Stimulated activated naive B cell treated with anti-CD40 and anti-IgM and Interleukin-4, amounts not matched to agents 10 μg/mL and 1 μg/mL and 100 μg/mL, for 72 hours (primary cell): Measurements from ENCODE around the gene KHDC1L.

ENCODE experiments used
- ATAC-seq, 2 donors: fragments of 150-1000 bp; cut with Tn5 transposase; replicated peaks; 2 replicates each; pipeline ENCODE4 v1.10.0; 2021; ENCODE audit warnings: moderate library complexity in 1 of 2
- DNase-seq: peaks from one replicate; pipeline ENCODE4 v3.0.0; 2021
- H3K27ac Mint-ChIP-seq: one replicate; pipeline ENCODE4 v1.8.0; 2022; ENCODE audit warnings: mild to moderate bottlenecking, mixed read lengths
- H3K27me3 Mint-ChIP-seq, 2 donors: one replicate each; pipeline ENCODE4 v1.8.0; 2022; ENCODE audit warnings: mixed read lengths in 2 of 2
- H3K36me3 Mint-ChIP-seq, 2 donors: one replicate each; pipeline ENCODE4 v1.8.0; 2022; ENCODE audit warnings: mixed read lengths in 2 of 2, mild to moderate bottlenecking in 1 of 2
- H3K4me1 Mint-ChIP-seq, 2 donors: one replicate each; pipeline ENCODE4 v1.8.0; 2022; ENCODE audit warnings: mixed read lengths in 2 of 2, mild to moderate bottlenecking in 1 of 2
- H3K4me3 Mint-ChIP-seq, 2 donors: one replicate each; pipeline ENCODE4 v1.8.0; 2022; ENCODE audit warnings: mild to moderate bottlenecking in 2 of 2, mixed read lengths in 2 of 2, moderate library complexity in 1 of 2
- H3K9me3 Mint-ChIP-seq, 2 donors: one replicate each; pipeline ENCODE4 v1.8.0; 2022; ENCODE audit warnings: mixed read lengths in 2 of 2, mild to moderate bottlenecking in 1 of 2

KHDC1L gene

DNA sequence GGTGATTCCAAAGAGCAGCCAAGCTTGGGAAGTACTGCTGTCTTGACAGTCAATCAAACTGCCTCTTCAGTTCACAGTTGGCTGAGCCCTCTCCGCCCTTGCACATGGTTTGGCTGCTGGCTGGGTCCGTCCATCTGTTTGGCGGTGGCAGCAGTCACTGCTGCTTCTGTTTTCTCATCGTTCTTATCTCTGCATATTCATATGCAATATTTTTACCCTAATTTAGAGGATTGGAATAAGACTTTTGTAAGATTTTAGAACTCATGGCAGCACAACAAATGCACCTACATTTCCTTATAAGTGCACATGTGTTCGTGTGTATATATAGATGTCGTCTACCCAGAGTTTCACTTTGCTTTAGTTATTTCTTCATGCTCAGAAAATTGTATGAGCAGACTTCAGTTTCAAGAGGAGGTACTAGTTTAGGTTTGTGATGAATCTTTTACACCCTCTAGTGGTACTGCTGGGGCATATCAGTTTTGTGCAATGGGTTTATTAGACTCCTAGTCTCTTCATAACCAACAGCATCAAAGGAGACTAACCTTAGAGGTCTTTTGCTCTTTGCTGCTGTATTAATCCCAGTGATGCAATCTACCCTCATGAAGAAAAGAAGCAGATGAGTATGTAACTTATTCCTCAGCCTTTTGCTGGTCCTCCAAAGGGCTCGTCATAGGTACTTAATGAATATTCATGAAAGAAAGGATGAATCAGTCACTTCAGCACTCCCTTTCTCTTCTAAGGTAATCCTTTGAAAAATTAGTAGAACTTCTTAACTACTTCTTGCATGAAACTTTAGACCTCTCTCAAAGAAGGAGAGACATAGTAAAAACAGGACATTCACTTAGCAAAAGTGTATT, 44.3 kb downstream of the KHDC1L start:
- peak overlapping the region; percentile 44 for H3K27ac Mint-ChIP-seq
- no peaks in the 10 kb centered on the region for H3K9me3 Mint-ChIP-seq
- peaks cover 18 to 24% of the 10 kb centered on the region in 2 donors for H3K4me1 Mint-ChIP-seq
- H3K36me3 Mint-ChIP-seq, result peaks cover 0 to 4% of the 10 kb centered on the region in 2 donors
- H3K4me3 Mint-ChIP-seq, result peak overlapping the region; percentile 76 to 81
- ATAC-seq (peak; percentile 85 to 89), DNase-seq (peak; percentile 7)
- H3K27me3 Mint-ChIP-seq, result no peaks in the 10 kb centered on the region

- Mint-ChIP-seq H3K4me3 (peak overlapping the region in 1 of 2 donors; percentile 81), H3K9me3 (no peaks in the 10 kb centered on the region), H3K27me3 (no peaks in the 10 kb centered on the region), H3K27ac (peak overlapping the region; percentile 44), H3K4me1 (peaks cover 18 to 24% of the 10 kb centered on the region in 2 donors), H3K36me3 (peaks cover 0 to 4% of the 10 kb centered on the region in 2 donors)
- DNase-seq (no peak), ATAC-seq (no peak)
Observed at GRCh38 chr6:73180076-73180738, 45.1 kb downstream of the KHDC1L start.

DNA sequence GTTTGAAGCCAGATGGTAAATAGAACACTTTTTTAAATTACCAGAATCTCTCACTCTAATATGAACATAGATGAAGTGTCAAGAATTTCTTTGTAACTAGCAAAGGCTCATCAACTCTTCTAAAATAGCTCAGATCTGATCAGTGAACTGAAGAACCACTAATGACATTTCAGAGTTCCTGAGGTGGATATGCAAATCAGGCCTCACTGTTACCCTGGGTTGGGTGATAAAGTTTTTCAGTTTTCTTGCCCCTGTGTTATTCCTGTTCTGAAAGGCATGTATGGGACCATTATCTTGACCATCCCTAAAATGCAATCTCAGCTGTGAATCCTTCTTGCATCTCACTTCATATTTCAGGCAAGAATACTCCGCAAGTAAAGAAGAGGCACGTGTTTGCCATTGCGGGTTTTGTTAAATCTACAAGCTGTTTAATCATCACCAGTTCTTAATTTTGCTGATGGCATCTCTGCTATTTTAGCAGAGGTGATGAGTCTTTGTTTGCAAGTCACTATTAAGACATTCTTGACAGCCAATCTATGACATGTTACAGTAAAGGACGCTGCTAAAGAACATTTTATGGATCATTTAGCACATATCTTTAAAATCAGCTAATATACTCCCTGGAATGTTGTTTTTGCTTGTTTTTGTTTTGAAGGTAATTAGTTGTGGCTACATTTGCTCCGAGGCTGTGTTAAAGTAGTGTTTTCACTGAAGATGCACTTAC, 47.9 kb downstream of the KHDC1L start:
- peak; percentile 69 to 77 for ATAC-seq

GRCh38 chr6:73176057-73176456, 49.2 kb downstream of the KHDC1L start:
- no peaks in the 10 kb centered on the region for H3K36me3 Mint-ChIP-seq
- H3K4me1 Mint-ChIP-seq, result peaks cover 18 to 23% of the 10 kb centered on the region in 2 donors
- H3K4me3 Mint-ChIP-seq, result no peak overlapping the region
- H3K9me3 Mint-ChIP-seq, result no peaks in the 10 kb centered on the region
- H3K27me3 Mint-ChIP-seq, result no peaks in the 10 kb centered on the region
- H3K27ac Mint-ChIP-seq, result no peak overlapping the region
- no peak for DNase-seq
- ATAC-seq, result no peak

More for the DNA sequence above, 47.9 kb downstream of the KHDC1L start:
- no peak overlapping the region for H3K27ac Mint-ChIP-seq
- no peaks in the 10 kb centered on the region for H3K27me3 Mint-ChIP-seq
- no peaks in the 10 kb centered on the region for H3K9me3 Mint-ChIP-seq
- no peak for DNase-seq
- H3K4me3 Mint-ChIP-seq, result no peak overlapping the region
- no peaks in the 10 kb centered on the region for H3K36me3 Mint-ChIP-seq
- peaks cover 18 to 24% of the 10 kb centered on the region in 2 donors for H3K4me1 Mint-ChIP-seq

- H3K9me3 Mint-ChIP-seq, result no peaks in the 10 kb centered on the region
- ATAC-seq, result no peak
- DNase-seq, result no peak
- H3K27me3 Mint-ChIP-seq, result no peaks in the 10 kb centered on the region
- H3K36me3 Mint-ChIP-seq, result no peaks in the 10 kb centered on the region
- H3K4me1 Mint-ChIP-seq, result peaks cover 8 to 9% of the 10 kb centered on the region in 2 donors
- H3K4me3 Mint-ChIP-seq, result no peak overlapping the region
- H3K27ac Mint-ChIP-seq, result no peak overlapping the region
Observed at GRCh38 chr6:73174646-73175045, 50.6 kb downstream of the KHDC1L start.
